Stomach (tissue), 9 donors: ENCODE data around the gene ZFAND4. TPM values are rescaled to one million over a fixed set of nuclear protein-coding genes. Genes with fewer than 3 reads are reported as not detected.

Source experiments
- DNase-seq, 2 donors: peaks; one replicate each; pipeline versions ENCODE4 v3.0.0 to v3.0.0-alpha.2; 2013 to 2019
- H3K27ac ChIP-seq, 5 donors: fragments of 200-600 bp in 4 of 5; sonication (generic) in 4 of 5; one replicate each; pipeline ENCODE4 v1.5.1; 2013 to 2019; ENCODE audit warnings: mild to moderate bottlenecking in 1 of 5, moderate library complexity in 1 of 5
- H3K27me3 ChIP-seq, 3 donors: fragments of 200-600 bp; sonication (generic); one replicate each; pipeline ENCODE4 v1.5.1; 2017 to 2019; ENCODE audit warnings: mixed run types in 1 of 3
- H3K36me3 ChIP-seq, 4 donors: fragments of 200-600 bp; sonication (generic); 1 replicate in 3 of 4; 2 replicates in 1 of 4; pipeline ENCODE4 v1.5.1; 2016 to 2019
- H3K4me1 ChIP-seq, 4 donors: fragments of 200-600 bp; sonication (generic); one replicate each; pipeline ENCODE4 v1.5.1; 2016 to 2019
- H3K4me3 ChIP-seq, 4 donors: fragments of 200-600 bp; sonication (generic) in 3 of 4; one replicate each; pipeline ENCODE4 v1.5.1; 2016 to 2019; ENCODE audit warnings: mild to moderate bottlenecking in 1 of 4
- H3K9me3 ChIP-seq, 4 donors: fragments of 200-600 bp; sonication (generic); one replicate each; pipeline ENCODE4 v1.5.1; 2016 to 2019
- CTCF ChIP-seq, 7 experiments: fragments of 450-650 bp in 4 of 7; fragments of 200-600 bp in 3 of 7; sonication (generic) in 3 of 7; IDR thresholded peaks; one replicate each; pipeline ENCODE4 v1.5.1; 2016 to 2019; ENCODE audit warnings: antibody characterized with exemption in 7 of 7, control low read depth in 2 of 7, mild to moderate bottlenecking in 1 of 7
- EP300 ChIP-seq: sonication (generic); formaldehyde crosslinking; IDR thresholded peaks from one replicate; pipeline ENCODE4 v1.6.1; 2017; ENCODE audit warnings: antibody characterized with exemption
- POLR2A ChIP-seq, 4 donors: fragments of 450-650 bp; IDR thresholded peaks; one replicate each; pipeline ENCODE4 v1.6.1; 2016; ENCODE audit warnings: antibody characterized with exemption in 4 of 4, control low read depth in 2 of 4, mild to moderate bottlenecking in 1 of 4, moderate library complexity in 1 of 4
- POLR2AphosphoS5 ChIP-seq, 3 donors: sonication (generic); formaldehyde crosslinking; IDR thresholded peaks; one replicate each; pipeline ENCODE4 v1.6.1; 2016; ENCODE audit warnings: antibody characterized with exemption in 3 of 3
- WGBS, 5 donors: extraction: QIAGEN DNeasy Blood & Tissue Kit in 3 of 5; methylation state at CpG; one replicate each; pipeline versions ENCODE4 v1.1.5 to v1.1.7; 2013 to 2018; 5-methylcytosine and 5-hydroxymethylcytosine counted together
- intact Hi-C: fragments of 100-400 bp; cut with DNase I; formaldehyde crosslinking; loops from one replicate; pipeline ENCODE4 v1.15.1; 2023; ENCODE audit warnings: low total_unique reads
- polyA plus RNA-seq, 3 donors: library from polyadenylated mRNA; stranded (reverse); fragments of 200-250 nt; gene quantifications; one replicate each; pipeline ENCODE4 v1.2.3, GENCODE V29; 2013
- total RNA-seq, 5 donors: library from RNA; depleted of rRNA; stranded (reverse); fragments of >200 nt; gene quantifications; one replicate each; pipeline versions ENCODE4 v1.1.0 to v1.2.3, GENCODE V29; 2014 to 2016
- donor health status: healthy with polysubstance abuse.
- donor health status: Bipolar disorder and iron deficiency.
- donor health status: healthy.

The ZFAND4 gene
- total and polyA plus RNA-seq, 8 donors: 3.2 to 179 (median 7.0) TPM

DNA sequence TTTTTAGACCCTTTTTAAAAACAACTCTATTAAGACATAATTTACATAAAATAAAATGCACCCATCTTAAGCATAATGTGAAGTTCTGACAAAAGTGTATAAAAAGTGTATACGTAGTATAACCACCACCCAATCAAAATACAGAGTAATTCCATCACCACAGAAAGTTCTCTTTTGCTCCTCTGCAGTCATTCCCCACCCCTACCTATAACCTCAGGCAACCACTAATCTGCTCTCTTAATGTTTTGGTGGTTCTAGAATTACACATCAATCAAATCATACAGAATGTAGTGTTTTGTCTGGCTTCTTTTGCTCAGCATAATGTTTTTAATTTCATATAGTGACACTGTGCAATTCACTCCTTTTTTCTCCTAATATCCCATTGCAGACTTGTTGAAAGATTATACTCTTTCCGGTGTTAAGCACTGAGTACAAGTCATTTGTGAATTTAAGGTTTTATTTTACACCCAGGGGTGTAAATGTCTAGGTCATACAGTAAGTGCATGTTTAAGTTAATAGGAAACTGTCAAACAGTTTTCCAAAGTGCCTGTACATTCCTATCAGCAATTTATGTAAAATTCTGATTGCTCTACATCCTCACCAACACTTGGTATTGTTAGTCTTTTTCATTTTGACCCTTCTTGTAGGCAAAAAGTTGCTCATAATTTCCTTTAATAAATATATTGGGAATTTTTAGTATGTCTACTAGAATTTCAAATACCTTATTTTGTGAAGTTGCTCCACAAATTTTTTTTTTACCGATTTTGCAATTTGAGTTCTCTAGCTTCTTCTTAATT, 86.3 kb downstream of the ZFAND4 start:
- no peak for DNase-seq
- intact Hi-C loops: no loop called here
- no peak overlapping the region for H3K4me3 ChIP-seq
- no peak for TF ChIP-seq EP300
- TF ChIP-seq POLR2AphosphoS5 (IDR thresholded peaks at IDR 0.05): no peak
- TF ChIP-seq POLR2A (IDR thresholded peaks at IDR 0.05): no peak
- no peak for TF ChIP-seq CTCF (IDR thresholded peaks at IDR 0.05)
- H3K4me1 ChIP-seq: peaks cover 3 to 19% (median 8%) of the 10 kb centered on the region in 4 donors
- WGBS, 5 donors: 92 to 99% (median 96%) methylated on average over 3 of the region's 3 CpGs
- peaks cover 0 to 12% (median 5%) of the 10 kb centered on the region in 4 donors for H3K9me3 ChIP-seq
- no peaks in the 10 kb centered on the region for H3K27me3 ChIP-seq
- H3K36me3 ChIP-seq: peaks cover 0 to 13% (median 0%) of the 10 kb centered on the region in 4 donors
- no peak overlapping the region for H3K27ac ChIP-seq

DNA sequence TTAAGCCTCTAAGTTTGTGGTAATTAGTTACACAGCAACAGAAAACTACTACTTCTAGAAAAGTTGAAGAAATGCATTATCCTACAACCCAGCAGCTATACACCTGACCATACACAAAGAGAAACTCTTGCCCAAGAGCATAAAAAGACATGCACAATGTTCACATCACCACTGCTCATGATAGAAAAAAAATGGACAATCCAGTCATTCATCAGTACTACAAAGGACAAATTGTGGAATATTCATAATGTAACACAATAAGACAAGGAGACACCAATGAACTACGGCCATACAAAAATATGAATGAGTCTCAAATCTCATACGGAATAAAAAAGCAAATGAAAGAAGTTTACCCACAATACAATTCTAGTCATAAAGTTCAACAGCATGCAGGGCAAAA, 87.4 kb downstream of the ZFAND4 start:
- no peak overlapping the region for H3K4me3 ChIP-seq
- no peak overlapping the region for H3K27ac ChIP-seq
- no peak for TF ChIP-seq CTCF (IDR thresholded peaks at IDR 0.05)
- TF ChIP-seq EP300: no peak
- no peak for TF ChIP-seq POLR2AphosphoS5 (IDR thresholded peaks at IDR 0.05)
- TF ChIP-seq POLR2A (IDR thresholded peaks at IDR 0.05): no peak
- whole genome bisulfite sequencing, 5 donors: 96 to 100% (median 97%) methylated on average over 2 of the region's 2 CpGs
- intact Hi-C loops: no loop called here
- peaks cover 0 to 12% (median 5%) of the 10 kb centered on the region in 4 donors for H3K9me3 ChIP-seq
- no peaks in the 10 kb centered on the region for H3K27me3 ChIP-seq
- no peak for DNase-seq
- H3K36me3 ChIP-seq: peaks cover 0 to 9% (median 0%) of the 10 kb centered on the region in 4 donors
- H3K4me1 ChIP-seq: peaks cover 9 to 27% (median 17%) of the 10 kb centered on the region in 4 donors

- Histone ChIP-seq H3K27me3 (no peaks in the 10 kb centered on the region), H3K36me3 (no peaks in the 10 kb centered on the region), H3K4me3 (no peak overlapping the region), H3K9me3 (peaks cover 0 to 12% (median 5%) of the 10 kb centered on the region in 4 donors), H3K27ac (no peak overlapping the region), H3K4me1 (peaks cover 9 to 32% (median 20%) of the 10 kb centered on the region in 4 donors)
- TF ChIP-seq CTCF (IDR thresholded peaks at IDR 0.05): no peak
- TF ChIP-seq POLR2AphosphoS5 (IDR thresholded peaks at IDR 0.05): no peak
- no peak for TF ChIP-seq POLR2A (IDR thresholded peaks at IDR 0.05)
- TF ChIP-seq EP300: no peak
- WGBS, 5 donors: 46 to 84% (median 63%) methylated on average over 1 of the region's 1 CpG
- intact Hi-C loops: no loop called here
- no peak for DNase-seq
Observed at GRCh38 chr10:45582386-45582781, 90.2 kb downstream of the ZFAND4 start.

DNA sequence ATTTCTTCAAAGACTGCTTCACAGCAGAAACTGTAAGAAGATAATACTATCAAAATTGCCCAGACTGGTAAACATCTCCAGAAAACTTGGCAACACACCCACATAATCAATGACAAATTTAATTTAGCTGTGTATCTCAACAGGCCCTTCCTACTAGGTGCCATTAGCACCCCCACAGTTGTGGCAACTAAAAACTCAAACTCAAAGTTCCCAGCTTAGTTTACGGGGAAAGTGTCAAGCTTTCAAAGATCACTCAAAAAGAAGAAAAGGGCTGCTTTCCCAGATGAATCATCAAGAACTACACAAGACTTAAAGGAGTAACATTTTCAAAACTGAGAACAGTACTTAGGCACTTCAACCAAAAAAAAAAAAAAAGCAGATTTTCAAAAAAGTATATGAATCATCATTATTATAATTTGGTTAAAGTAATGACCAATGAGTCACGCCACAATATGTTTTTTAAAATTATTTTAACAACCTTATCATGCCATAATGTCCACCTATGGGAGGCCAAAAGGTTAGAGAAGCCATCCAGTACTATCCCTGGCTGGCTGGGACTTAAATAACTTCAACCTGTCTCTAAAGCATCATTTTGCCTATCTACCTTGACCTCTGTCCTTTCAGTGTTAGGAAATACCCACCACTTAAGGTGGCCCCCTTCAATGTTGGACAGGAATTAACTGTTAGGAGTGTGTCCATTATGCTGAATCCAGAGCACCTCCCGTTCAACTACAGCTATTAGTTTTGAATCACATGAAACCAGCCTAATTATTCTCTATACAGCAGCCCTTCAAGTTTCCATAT, 90.8 kb downstream of the ZFAND4 start:
- 81 to 89% (median 83%) methylated on average over 3 of the region's 3 CpGs for WGBS, 5 donors
- Histone ChIP-seq H3K27ac (peak overlapping the region in 1 of 5 donors; percentile 83), H3K36me3 (no peaks in the 10 kb centered on the region), H3K27me3 (no peaks in the 10 kb centered on the region), H3K4me3 (no peak overlapping the region), H3K9me3 (peaks cover 0 to 8% (median 5%) of the 10 kb centered on the region in 4 donors), H3K4me1 (peaks cover 9 to 32% (median 20%) of the 10 kb centered on the region in 4 donors)
- no peak for DNase-seq
- TF ChIP-seq CTCF (IDR thresholded peaks at IDR 0.05): no peak
- TF ChIP-seq POLR2AphosphoS5 (IDR thresholded peaks at IDR 0.05): no peak
- TF ChIP-seq EP300: no peak
- TF ChIP-seq POLR2A (IDR thresholded peaks at IDR 0.05): no peak
- intact Hi-C loops: no loop called here
